ENCODE results near the gene XRCC2. TPM values are rescaled to one million over a fixed set of nuclear protein-coding genes. Genes with fewer than 3 reads are reported as not detected.

The XRCC2 gene
- total RNA-seq, 4 donors from 2014 or later, result 0.44 to 2.0 (median 0.61) TPM

DNA sequence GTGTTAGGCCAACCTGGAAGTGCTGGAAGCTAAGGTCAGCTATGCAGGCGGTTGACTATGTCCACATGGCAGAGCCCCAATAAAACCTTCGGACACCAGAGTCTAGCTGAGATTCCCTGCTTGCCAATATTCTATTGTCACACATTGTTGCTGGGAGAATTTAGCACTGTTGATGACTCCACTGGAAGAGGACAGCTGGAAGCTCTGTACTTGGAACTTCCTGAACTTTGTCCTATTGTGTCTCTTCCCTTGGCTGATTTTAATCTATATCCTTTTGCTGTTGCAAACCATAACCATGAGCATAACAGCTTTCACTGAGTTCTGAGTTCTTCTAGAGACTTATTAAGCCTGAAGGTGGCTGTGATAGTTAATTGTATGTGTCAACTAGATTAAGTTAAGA lies 12.0 kb downstream of the XRCC2 start:
- no peaks in the 10 kb centered on the region for H3K27me3 ChIP-seq
- TF ChIP-seq, protein P1, sequence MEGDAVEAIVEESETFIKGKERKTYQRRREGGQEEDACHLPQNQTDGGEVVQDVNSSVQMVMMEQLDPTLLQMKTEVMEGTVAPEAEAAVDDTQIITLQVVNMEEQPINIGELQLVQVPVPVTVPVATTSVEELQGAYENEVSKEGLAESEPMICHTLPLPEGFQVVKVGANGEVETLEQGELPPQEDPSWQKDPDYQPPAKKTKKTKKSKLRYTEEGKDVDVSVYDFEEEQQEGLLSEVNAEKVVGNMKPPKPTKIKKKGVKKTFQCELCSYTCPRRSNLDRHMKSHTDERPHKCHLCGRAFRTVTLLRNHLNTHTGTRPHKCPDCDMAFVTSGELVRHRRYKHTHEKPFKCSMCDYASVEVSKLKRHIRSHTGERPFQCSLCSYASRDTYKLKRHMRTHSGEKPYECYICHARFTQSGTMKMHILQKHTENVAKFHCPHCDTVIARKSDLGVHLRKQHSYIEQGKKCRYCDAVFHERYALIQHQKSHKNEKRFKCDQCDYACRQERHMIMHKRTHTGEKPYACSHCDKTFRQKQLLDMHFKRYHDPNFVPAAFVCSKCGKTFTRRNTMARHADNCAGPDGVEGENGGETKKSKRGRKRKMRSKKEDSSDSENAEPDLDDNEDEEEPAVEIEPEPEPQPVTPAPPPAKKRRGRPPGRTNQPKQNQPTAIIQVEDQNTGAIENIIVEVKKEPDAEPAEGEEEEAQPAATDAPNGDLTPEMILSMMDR (IDR thresholded peaks at IDR 0.05), result no peak

GRCh38 chr7:152663148-152663740 lies 12.7 kb downstream of the XRCC2 start:
- H3K27me3 ChIP-seq, result no peaks in the 10 kb centered on the region
- 86 to 91% methylated on average over 11 of the region's 11 CpGs for WGBS, 2 donors
- no peak for DNase-seq (ENCODE audit: low spot score in 2 of 2)
- no peak overlapping the region for H3K4me3 ChIP-seq
- H3K4me1 ChIP-seq, result no peaks in the 10 kb centered on the region
- TF ChIP-seq POLR2A (IDR thresholded peaks at IDR 0.05), result no peak
- TF ChIP-seq, protein P1 (IDR thresholded peaks at IDR 0.05), result no peak
- no peak for TF ChIP-seq EP300 (IDR thresholded peaks at IDR 0.05)
- H3K36me3 ChIP-seq, result no peaks in the 10 kb centered on the region
- H3K9me3 ChIP-seq, result no peaks in the 10 kb centered on the region
- no peak overlapping the region for H3K27ac ChIP-seq

More for the DNA sequence above, 12.0 kb downstream of the XRCC2 start:
- DNase-seq (ENCODE audit: low spot score in 2 of 2), result no peak
- Histone ChIP-seq H3K4me3 (no peak overlapping the region), H3K27ac (no peak overlapping the region), H3K36me3 (no peaks in the 10 kb centered on the region), H3K9me3 (no peaks in the 10 kb centered on the region), H3K4me1 (no peaks in the 10 kb centered on the region)
- WGBS, 2 donors, result 90 to 92% methylated on average over 2 of the region's 2 CpGs

- no peaks in the 10 kb centered on the region for H3K4me1 ChIP-seq
- TF ChIP-seq, protein P1 (IDR thresholded peaks at IDR 0.05), result no peak
- H3K27me3 ChIP-seq, result no peaks in the 10 kb centered on the region
- no peak overlapping the region for H3K4me3 ChIP-seq
- H3K9me3 ChIP-seq, result no peaks in the 10 kb centered on the region
- DNase-seq (ENCODE audit: low spot score in 2 of 2), result no peak
- H3K36me3 ChIP-seq, result no peaks in the 10 kb centered on the region
- 93 to 94% methylated on average over 1 of the region's 1 CpG for whole genome bisulfite sequencing, 2 donors
- H3K27ac ChIP-seq, result no peak overlapping the region
These were observed 14.5 kb downstream of the XRCC2 start for GRCh38 chr7:152661479-152661878.

DNA sequence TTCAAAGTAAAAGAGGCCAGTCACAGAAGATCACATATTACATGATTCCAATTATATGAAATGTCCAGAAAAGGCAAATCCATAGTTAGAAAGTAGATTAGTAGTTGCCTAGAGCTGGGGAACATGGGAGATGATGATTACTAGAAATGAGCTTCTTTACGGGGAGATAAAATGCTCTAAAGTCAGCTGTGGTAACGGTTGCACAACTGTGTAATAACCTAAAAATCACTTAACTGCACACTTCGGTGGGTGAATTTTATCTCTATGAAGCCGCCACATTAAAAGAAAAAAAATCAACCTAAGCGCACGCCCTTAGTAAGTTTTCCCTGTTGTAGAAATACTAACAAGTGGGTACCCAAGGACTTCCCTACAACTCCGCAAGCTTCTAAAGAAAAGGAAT lies 15.9 kb downstream of the XRCC2 start:
- no peaks in the 10 kb centered on the region for H3K36me3 ChIP-seq
- WGBS, 2 donors, result 92 to 97% methylated on average over 7 of the region's 7 CpGs
- no peaks in the 10 kb centered on the region for H3K27me3 ChIP-seq
- no peak overlapping the region for H3K27ac ChIP-seq
- no peak for DNase-seq (ENCODE audit: low spot score in 2 of 2)
- no peaks in the 10 kb centered on the region for H3K4me1 ChIP-seq
- TF ChIP-seq POLR2A (IDR thresholded peaks at IDR 0.05) (no peak), EP300 (IDR thresholded peaks at IDR 0.05) (no peak)
- TF ChIP-seq, protein P1 (IDR thresholded peaks at IDR 0.05), result no peak
- no peak overlapping the region for H3K4me3 ChIP-seq
- H3K9me3 ChIP-seq, result no peaks in the 10 kb centered on the region

DNA sequence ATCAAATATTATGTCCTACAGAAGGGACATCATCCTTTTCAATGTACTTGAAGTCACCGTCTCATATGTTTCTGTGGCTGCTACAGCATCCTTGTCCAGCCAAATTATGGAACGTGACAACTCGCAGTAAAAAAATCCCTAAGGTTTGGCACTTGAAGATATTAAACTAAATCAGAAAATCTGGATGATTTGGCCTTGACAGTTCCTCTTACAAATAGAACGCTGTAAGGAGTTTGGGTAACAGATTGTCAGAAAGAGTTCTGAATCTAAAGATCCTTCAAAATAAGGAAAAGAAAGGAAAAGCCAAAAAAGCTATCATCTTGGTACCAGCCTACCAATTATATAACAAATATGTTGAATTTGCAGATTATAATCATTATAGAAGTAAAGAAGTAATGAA lies 21.0 kb downstream of the XRCC2 start:
- Histone ChIP-seq H3K4me1 (no peaks in the 10 kb centered on the region), H3K9me3 (no peaks in the 10 kb centered on the region), H3K27ac (no peak overlapping the region), H3K36me3 (no peaks in the 10 kb centered on the region), H3K27me3 (no peaks in the 10 kb centered on the region), H3K4me3 (no peak overlapping the region)
- no peak for DNase-seq (ENCODE audit: low spot score in 2 of 2)
- TF ChIP-seq EP300 (IDR thresholded peaks at IDR 0.05), result no peak
- TF ChIP-seq, protein P1 (IDR thresholded peaks at IDR 0.05), result no peak
- TF ChIP-seq POLR2A (IDR thresholded peaks at IDR 0.05), result no peak
- 90 to 91% methylated on average over 4 of the region's 4 CpGs for WGBS, 2 donors
